ENCODE results near the gene DGKI.

The DGKI gene

GRCh38 chr7:137871170-137871915 lies 24.6 kb upstream of the DGKI start:
- DNase-seq (ENCODE audit: low read depth in 2 of 2) = no peak

DNA sequence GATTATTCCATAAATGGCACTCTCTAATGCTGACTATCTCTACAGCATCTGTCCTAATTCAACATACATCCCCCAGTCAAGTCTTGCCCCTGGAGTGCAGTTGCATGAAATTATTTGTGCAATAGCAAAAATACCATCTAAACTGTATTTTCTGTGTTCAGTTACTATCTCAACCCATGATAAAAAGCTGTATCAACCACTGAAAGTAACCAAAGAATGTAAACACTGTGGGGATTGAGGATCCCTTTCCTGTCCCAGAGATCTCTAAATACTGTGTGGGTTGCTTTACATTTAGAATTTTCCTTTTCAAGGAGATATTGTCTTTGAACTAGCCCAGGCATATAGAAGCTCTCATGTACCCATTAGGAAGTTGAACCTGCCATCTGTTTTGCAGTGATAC lies 23.9 kb upstream of the DGKI start:
- no peak for DNase-seq (ENCODE audit: low read depth in 2 of 2)

DNA sequence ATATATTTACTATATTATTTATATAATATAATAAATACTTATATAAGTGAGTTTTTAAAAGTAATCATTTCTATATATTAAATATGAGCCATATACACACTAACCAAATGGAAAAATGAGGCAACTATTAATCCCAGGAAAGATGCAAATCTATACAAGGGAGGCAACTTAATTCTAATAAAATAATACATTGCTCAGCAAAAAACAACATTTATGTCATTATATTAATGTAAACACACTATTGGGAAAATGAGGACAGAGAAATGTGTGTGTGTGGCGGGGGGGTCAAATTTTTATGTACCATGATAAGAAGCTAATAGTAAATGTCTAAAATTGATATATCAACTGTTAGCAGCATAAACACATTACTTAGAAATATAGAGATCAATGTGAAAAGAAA lies 23.3 kb upstream of the DGKI start:
- DNase-seq (ENCODE audit: low read depth in 2 of 2) = no peak

DNA sequence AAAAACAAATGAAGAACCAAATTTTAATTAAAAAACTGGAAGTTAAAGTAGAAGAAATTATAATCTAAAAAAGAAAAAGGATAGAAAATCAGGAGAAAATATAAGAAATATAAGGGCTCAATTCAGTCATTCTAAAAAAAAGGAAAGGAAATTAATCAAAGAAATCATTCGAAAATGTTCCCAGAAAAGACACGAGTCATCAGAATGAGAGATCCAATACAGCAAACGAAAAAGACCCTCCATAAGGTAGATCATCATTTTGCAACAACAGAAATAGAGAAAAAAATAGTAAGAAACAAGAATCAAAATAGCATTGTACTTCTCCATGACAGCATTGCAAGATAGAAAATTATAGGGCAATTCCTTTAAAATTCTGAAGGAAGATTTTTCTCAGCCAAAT lies 22.5 kb upstream of the DGKI start:
- DNase-seq (ENCODE audit: low read depth in 2 of 2) = no peak

GRCh38 chr7:137867289-137867688 lies 20.5 kb upstream of the DGKI start:
- DNase-seq (ENCODE audit: low read depth in 2 of 2) = no peak

GRCh38 chr7:137865764-137866163 lies 19.0 kb upstream of the DGKI start:
- no peak for DNase-seq (ENCODE audit: low read depth in 2 of 2)

DNA sequence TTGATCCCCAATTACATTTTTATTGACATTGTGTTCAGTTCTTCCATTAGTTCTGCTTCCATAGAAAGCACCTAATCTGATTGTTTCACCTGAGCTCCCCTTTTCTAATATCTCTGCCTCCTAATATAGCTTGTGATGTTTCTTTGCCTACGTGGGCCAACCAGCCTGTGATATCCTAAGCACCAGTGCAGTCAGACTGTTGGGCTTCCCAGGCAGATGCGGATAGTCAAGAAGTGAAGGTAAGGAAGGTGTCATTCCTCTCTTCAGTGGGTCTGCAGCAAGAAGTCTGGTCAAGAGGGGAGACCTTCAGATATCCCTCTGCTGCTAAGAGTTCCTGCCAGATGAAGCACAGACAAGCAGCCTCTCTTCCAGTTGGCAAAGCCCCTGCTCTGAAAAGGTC lies 16.2 kb upstream of the DGKI start:
- DNase-seq (ENCODE audit: low read depth in 2 of 2) = no peak

DNA sequence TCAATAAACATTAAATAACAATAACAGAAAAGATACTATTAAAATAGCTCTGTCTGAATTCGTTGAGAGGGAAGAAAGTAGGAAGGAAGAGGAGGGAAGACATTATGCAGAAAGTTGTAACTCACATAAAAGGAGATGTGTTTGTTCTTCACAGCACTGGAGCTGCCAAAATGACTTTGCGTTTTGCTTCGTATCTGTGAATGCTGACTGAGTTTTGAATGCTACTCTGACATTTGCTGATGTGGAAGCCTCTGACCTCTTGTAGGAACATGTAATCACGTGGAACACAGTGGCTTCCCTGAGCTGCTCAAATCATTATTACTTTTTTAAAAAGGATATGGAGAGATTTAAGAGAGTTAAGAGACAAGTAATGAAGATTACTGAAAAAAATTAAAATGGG lies 15.6 kb upstream of the DGKI start:
- no peak for DNase-seq (ENCODE audit: low read depth in 2 of 2)

GRCh38 chr7:137860542-137860941 lies 13.8 kb upstream of the DGKI start:
- DNase-seq (ENCODE audit: low read depth in 2 of 2) = no peak

DNA sequence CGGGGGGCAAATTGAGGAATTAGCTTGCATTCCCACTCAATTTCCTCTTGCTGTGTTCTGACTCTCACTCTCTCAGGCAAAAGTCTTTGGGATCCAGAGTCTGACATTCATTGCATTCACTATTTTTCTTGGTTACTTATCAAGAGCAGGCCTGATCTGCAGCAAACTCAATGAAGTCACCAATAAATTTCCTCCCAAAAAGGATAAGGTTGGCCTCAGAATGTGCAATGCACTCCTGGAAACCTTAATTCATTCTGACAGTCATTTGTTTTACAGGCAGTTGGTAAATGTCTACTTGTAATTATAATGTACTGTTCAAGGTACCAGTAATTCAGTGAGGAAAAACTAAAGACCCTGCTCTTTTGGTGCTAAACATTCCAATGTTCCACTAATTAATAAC lies 6.3 kb upstream of the DGKI start:
- DNase-seq (ENCODE audit: low read depth in 2 of 2) = no peak

DNA sequence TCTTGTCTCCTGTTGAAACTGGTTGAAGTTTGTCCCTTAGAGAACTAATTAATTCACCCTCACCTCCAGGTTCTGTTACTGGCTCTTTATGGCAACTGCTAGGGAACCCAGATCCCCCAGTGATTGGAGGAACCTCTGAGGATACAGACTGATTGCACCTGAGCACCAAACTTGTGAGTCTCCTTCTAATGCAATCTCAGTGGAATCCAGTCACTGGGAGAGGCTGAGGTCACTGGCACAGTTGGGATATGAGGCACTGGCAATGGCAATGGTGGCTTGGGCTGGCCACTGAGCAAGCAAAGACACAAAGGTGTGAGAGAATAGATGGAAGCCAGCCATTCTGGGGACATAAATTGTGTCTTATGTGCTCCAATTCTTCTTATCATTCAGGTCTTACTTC lies 5.3 kb upstream of the DGKI start:
- no peak for DNase-seq (ENCODE audit: low read depth in 2 of 2)

GRCh38 chr7:137850972-137851945 lies 4.5 kb upstream of the DGKI start:
- no peak for DNase-seq (ENCODE audit: low read depth in 2 of 2)

- no peak for DNase-seq (ENCODE audit: low read depth in 2 of 2)
Measured at GRCh38 chr7:137850571-137850970, 3.8 kb upstream of the DGKI start.

- no peak for DNase-seq (ENCODE audit: low read depth in 2 of 2)
Measured at GRCh38 chr7:137848095-137848494, 1.3 kb upstream of the DGKI start.

GRCh38 chr7:137847568-137848050 lies 835 bp upstream of the DGKI start:
- DNase-seq (ENCODE audit: low read depth in 2 of 2) = no peak

DNA sequence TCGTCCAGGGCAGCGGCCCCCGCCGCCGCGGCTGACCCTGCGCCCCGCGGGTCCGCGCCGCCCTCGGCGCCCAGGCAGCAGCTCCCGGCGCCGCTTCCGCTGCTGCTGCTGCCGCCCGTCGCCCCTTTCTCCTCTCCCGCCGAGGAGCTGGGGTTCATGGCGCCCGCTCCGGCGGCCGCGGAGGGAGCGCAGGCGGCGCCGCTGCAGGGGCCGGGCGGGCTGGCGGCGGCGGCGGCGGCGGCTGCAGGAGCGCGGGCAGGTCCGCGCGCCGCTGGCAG lies 286 bp downstream of the DGKI start:
- DNase-seq (ENCODE audit: low read depth in 2 of 2) = no peak

DNA sequence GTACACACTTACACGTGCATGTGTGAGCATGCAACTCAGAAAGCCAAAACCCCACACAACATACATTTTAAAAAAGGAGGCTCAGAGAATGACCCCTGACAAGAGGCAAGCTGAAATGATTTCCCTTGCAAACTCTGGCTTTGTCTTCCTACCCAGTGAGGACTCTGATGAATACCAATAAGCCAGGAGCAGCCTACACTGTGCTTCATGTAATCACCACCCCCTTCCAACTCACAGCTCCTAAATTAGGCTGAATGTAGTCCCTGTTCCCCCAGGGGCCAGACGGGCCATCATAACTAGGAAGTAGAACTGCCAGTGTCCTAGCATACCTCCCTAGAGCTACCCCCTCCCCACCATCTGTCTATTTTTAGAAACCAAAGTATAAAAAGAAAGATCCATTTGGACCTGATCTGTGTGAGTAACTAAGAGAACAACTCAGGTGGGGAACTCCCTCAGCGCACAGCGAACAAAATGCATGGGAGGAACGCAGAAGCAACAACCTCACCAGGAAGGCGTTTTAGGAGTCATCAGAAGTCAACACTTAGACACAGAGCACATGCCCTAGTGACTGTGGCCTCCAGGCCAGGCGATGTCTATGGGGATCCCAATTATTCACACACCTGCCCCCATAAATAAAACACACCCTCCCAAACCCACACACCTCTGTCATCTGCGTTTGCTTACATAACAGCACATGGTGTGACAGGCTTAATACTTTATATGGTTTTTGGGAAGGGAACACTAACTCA lies 1.9 kb downstream of the DGKI start:
- DNase-seq (ENCODE audit: low read depth in 2 of 2) = no peak

DNA sequence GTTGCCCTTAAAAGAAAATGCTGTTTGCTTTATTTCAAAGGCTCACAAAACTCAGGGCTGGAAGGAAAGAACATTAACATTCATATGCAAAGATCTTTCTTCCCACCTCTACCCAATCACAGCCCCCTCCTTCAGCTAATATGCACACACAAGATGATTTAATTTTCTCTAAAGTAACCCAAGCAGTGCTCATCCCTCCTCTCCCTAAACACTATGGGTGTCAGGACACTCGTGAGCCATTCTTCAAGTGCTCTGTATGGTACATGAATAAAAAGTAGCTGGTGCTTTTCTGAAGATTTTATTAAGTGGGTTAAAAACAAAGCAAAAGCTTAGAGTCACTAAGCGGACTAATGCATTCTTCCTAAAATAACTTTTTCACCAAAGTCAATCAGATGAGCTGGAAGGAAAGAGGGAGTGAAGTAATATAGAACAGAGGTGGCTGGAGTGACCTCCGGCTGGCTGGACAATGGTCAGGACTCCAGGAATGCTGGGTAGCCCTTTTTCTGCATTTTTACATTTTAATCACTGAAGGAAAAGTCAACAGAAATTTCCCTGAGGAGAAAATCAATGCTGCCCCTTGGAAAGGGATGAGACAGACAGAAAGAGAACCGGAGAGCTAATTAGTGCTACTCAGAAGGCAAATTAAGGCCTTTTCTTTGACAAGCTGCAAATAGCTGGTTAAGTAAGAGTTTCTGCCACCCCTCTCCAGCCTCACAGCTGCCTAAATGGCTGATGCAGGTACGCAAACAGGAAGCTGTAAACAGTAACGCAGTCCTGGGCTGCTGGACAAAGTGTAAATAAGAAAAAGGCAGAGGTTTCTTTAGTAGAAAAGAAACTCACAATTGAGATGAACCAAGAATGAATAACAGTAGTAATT lies 6.6 kb downstream of the DGKI start:
- no peak for DNase-seq (ENCODE audit: low read depth in 2 of 2)

DNA sequence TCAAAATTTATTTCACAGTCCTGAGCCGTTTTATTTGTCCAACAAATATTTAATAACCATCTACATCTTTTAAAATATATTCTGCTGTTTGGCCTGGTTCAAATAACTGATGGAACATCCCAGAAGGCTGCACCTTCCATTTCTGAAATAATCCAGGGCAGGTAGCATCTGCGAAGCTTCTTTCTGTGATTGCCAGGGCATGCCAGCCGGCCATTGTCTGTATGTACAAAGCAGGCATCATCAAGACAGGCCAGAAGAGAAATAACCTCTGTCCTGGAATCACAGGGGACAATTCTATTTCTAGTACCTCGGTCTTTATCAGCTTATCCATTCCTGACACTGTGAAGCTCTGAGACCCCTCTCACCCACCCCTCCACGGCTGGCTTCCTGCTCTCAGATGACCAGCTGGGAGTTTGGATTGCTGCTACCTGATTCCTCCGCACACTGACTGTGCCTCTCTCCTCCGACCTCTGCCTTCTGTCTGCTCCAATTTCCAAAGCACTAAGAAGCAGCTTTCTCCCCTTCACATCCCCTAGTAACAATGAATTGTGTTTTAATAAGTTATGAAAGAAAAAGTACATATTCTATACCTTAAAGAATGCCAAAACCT lies 8.0 kb downstream of the DGKI start:
- no peak for DNase-seq (ENCODE audit: low read depth in 2 of 2)

GRCh38 chr7:137836541-137836940 lies 10.2 kb downstream of the DGKI start:
- no peak for DNase-seq (ENCODE audit: low read depth in 2 of 2)

GRCh38 chr7:137836113-137836509 lies 10.7 kb downstream of the DGKI start:
- no peak for DNase-seq (ENCODE audit: low read depth in 2 of 2)
